Stimulated activated memory B cell treated with anti-CD40 and anti-IgM and Interleukin-4, amounts not matched to agents 10 μg/mL and 1 μg/mL and 100 μg/mL, for 72 hours (primary cell): ENCODE data around the gene BZW1.
"Not testable (repeated sequence)": the region's sequence is repeated elsewhere in the genome, so short reads cannot be mapped to it uniquely, and the experiment has no call there.

Experiments used
- ATAC-seq: fragments of 150-1000 bp; cut with Tn5 transposase; 2 replicates; pipeline ENCODE4 v1.10.0; 2021
- H3K27ac Mint-ChIP-seq: one replicate; pipeline ENCODE4 v1.8.0; 2022; ENCODE audit warnings: mild to moderate bottlenecking, mixed read lengths
- H3K27me3 Mint-ChIP-seq: one replicate; pipeline ENCODE4 v1.8.0; 2022; ENCODE audit warnings: mixed read lengths
- H3K36me3 Mint-ChIP-seq: one replicate; pipeline ENCODE4 v1.8.0; 2022; ENCODE audit warnings: mixed read lengths
- H3K4me1 Mint-ChIP-seq: one replicate; pipeline ENCODE4 v1.8.0; 2022; ENCODE audit warnings: mixed read lengths
- H3K4me3 Mint-ChIP-seq: one replicate; pipeline ENCODE4 v1.8.0; 2022; ENCODE audit warnings: mild to moderate bottlenecking, moderate library complexity, mixed read lengths
- H3K9me3 Mint-ChIP-seq: one replicate; pipeline ENCODE4 v1.8.0; 2022; ENCODE audit warnings: mixed read lengths

BZW1 gene

DNA sequence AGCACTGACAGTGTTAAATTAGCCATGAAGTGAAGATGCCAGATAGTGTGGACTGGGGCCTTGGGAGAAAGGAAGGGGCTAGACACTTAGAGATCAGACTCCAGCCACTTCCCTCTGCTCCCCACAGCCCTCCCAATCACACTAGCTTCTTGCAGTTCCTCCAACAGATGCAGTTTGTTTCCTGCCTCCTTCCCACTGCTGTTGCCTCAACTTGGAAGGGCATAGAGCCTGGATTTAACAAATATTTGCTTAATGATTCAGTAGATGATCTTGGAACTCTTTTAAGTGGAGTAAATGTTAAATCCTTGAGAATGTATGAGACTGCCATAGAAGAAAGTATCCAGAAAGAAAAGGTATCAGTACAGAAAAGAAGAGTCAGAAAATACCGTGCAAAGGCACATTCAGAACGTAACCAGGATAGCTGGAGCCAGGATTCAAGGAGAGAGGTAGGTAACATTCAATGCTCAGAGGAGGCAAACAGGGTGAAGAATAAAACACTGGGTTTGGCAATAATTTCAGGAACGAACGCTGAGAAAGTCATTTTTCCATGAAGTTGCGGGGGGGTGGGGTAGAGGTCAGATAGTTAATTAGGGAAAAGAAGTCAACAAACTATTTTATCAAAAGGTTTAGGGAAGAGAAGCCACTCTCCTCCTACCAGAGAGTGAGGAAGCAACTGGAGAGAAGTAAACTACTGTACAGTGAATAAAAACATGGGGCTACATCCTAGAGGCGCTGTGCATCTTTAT, 1.3 kb upstream of the BZW1 start:
- H3K4me1 Mint-ChIP-seq: peaks cover 32% of the 10 kb centered on the region
- no peaks in the 10 kb centered on the region for H3K27me3 Mint-ChIP-seq

DNA sequence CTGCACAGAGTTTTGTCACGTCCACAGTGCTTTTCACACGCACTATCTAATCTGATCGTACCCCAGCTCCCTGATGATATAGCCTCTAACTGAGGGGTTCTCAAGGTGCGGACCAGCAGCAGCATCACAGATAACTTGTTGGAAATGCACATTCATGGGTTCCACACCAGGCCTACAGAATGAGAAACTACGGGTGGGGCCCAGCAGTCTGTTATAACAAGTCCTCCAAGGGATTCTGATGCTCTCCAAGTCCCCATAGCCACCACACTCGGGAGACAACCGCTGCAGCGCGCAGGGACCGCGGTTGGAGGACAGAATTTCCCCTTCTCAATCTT, 745 bp upstream of the BZW1 start:
- no peaks in the 10 kb centered on the region for H3K27me3 Mint-ChIP-seq
- H3K4me3 Mint-ChIP-seq: peak overlapping the region; percentile 91
- peaks cover 22% of the 10 kb centered on the region for H3K36me3 Mint-ChIP-seq
- H3K9me3 Mint-ChIP-seq: no peaks in the 10 kb centered on the region
- peak overlapping the region; percentile 99 for H3K27ac Mint-ChIP-seq
- H3K4me1 Mint-ChIP-seq: peaks cover 35% of the 10 kb centered on the region
- no peak for ATAC-seq

More for the DNA sequence above, 1.3 kb upstream of the BZW1 start:
- Mint-ChIP-seq H3K4me3 (peak overlapping the region; percentile 91), H3K9me3 (no peaks in the 10 kb centered on the region), H3K27ac (peak overlapping the region; percentile 99), H3K36me3 (peaks cover 17% of the 10 kb centered on the region)
- no peak for ATAC-seq

DNA sequence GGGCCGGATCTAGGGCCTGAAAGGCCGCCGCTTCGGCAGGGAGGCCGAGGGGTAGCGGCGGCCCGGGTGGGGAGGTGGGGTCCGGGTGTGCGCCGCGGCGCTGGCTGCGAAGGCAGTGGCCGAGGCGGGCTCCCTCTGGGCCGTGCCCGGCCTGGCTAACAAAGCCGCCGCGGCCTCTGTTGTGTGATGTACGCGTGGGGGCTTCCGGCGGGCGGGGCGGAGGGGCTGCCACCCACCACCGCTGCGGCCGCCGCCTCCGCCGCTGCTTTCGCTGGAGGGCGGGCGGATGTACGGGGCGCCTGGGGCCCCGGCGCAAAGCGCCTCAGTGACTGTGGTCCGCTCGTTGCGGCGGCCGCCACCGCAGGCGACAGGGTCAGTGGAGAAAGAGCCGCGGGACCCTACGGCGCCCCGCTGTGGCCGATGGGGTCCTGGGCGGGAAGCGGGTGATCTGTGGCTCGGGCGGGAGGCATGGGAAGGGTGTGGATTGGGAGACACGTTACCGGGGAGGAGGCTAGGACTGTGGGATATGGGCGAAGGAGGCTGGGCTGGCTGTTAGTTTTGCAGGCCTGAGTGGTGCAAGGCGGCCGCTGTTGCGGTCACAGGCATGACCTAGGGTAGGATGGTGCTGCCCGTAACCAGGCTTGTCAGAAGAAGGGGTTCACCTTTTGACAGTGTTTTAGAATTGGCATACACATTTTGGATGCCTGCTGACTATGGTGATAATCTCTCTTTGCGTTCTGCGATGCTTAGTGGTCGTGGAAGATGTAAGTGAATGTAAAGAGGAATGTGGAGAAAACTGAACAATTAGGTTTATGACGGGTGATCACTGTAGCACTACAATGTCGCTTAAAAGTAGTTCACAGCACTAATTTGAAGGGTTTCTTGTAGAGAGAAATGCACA, 662 bp downstream of the BZW1 start:
- Mint-ChIP-seq H3K27ac (peak overlapping the region; percentile 99), H3K27me3 (no peaks in the 10 kb centered on the region), H3K36me3 (peaks cover 37% of the 10 kb centered on the region), H3K4me1 (peaks cover 35% of the 10 kb centered on the region), H3K9me3 (no peaks in the 10 kb centered on the region), H3K4me3 (peak overlapping the region; percentile 91)
- peak; percentile 68 for ATAC-seq

DNA sequence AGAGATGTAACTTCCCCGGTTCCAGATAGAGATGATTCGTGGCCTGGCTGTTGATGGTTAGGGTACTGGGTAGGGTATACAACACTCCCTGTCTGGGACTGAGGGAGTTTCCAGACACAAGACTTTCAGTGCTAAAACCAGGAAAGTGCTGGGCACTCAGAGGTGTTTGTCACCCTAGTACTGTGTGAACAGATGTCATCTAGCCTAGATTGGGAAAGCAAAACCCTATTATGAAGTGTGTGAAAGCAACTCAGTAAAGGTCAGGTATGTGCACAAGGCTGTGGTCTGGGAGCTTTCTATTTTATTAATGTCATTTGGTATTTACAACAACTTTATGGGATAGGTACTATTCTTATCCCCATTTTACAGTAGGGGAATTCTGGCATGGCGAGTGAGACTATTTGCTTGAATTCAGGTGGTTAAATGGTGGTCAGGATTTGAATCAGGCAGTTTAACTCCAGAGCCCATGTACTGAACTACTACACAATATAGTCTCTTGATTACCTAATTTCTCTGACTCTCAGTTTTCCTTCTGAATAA, 2.6 kb downstream of the BZW1 start:
- ATAC-seq: no peak
- H3K27ac Mint-ChIP-seq: peak overlapping the region; percentile 22
- peak overlapping the region; percentile 56 for H3K4me3 Mint-ChIP-seq
- H3K4me1 Mint-ChIP-seq: peaks cover 35% of the 10 kb centered on the region
- H3K27me3 Mint-ChIP-seq: no peaks in the 10 kb centered on the region
- H3K9me3 Mint-ChIP-seq: no peaks in the 10 kb centered on the region
- peaks cover 55% of the 10 kb centered on the region for H3K36me3 Mint-ChIP-seq

DNA sequence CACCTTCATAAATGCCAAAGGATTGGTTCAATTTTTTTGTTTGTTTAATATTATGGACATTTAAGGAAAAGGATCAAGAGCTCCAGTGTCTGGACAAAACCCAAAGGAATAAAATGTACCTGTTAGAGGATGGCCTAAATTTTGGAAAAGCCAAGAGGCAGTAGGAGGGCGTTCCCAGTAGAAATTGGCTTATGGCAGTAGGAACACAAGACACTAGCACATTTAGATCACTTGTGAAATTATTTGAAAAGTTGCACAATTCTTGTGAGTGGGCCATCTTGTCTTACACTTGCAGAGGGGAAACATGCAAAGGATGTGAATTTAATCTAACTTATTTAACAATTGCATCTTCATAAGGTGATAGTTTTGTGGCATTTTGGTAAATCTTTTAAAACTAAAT, 3.2 kb downstream of the BZW1 start:
- no peaks in the 10 kb centered on the region for H3K27me3 Mint-ChIP-seq
- H3K27ac Mint-ChIP-seq: peak overlapping the region; percentile 22
- peaks cover 35% of the 10 kb centered on the region for H3K4me1 Mint-ChIP-seq
- peaks cover 55% of the 10 kb centered on the region for H3K36me3 Mint-ChIP-seq
- H3K9me3 Mint-ChIP-seq: no peaks in the 10 kb centered on the region
- H3K4me3 Mint-ChIP-seq: peak overlapping the region; percentile 56
- no peak for ATAC-seq

DNA sequence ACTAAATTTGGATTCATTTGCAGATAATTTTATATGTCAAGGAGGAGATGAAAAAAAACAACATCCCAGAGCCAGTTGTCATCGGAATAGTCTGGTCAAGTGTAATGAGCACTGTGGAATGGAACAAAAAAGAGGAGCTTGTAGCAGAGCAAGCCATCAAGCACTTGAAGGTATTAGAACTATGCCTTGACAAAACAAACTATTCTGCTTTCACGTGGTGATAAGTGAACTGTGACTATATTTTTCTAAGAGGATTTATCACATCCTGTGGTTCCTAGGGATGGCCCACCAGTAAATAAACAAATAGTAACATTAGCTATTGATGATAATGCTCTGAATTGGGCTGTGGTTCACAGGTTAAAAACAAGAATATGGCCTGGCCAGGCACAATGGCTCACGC, 7.0 kb downstream of the BZW1 start:
- H3K36me3 Mint-ChIP-seq: peaks cover 74% of the 10 kb centered on the region
- H3K27me3 Mint-ChIP-seq, H3K9me3 Mint-ChIP-seq, H3K27ac Mint-ChIP-seq, ATAC-seq, H3K4me3 Mint-ChIP-seq: not testable (repeated sequence)
- H3K4me1 Mint-ChIP-seq: peaks cover 19% of the 10 kb centered on the region

DNA sequence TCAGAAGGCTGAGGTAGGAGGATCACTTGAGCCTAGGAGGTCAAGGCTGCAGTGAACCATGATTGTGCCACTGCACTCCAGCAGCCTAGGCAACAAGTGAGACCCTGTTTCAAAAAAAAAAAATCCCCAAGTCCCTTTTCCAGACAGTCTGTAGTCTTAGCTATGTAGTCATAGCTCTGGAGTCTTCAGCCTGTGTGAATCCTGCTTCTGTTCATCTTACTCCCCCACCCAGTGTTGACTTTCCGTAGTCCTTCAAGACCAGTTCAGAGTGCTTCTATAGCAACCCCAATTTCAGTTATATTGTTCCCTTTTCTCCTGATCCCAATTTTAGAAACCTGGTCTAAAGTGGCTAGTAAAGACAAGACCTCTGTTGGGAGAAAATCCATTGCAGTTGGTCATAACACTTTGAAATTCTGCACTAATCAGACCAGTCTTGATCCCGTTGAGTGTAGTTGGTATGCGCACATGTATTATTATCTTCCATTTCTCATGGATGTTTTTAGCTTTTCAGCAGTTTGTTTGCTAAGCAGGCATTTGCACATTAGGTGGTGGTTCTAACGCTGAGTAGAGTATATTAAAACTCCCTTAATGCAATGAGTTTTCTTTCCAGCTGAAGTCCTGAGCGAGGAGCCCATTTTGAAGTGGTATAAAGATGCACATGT, 9.0 kb downstream of the BZW1 start:
- ATAC-seq: no peak
- Mint-ChIP-seq H3K36me3 (peaks cover 60% of the 10 kb centered on the region), H3K27ac (no peak overlapping the region), H3K9me3 (no peaks in the 10 kb centered on the region), H3K4me3 (no peak overlapping the region), H3K27me3 (no peaks in the 10 kb centered on the region), H3K4me1 (peaks cover under 1% of the 10 kb centered on the region)

DNA sequence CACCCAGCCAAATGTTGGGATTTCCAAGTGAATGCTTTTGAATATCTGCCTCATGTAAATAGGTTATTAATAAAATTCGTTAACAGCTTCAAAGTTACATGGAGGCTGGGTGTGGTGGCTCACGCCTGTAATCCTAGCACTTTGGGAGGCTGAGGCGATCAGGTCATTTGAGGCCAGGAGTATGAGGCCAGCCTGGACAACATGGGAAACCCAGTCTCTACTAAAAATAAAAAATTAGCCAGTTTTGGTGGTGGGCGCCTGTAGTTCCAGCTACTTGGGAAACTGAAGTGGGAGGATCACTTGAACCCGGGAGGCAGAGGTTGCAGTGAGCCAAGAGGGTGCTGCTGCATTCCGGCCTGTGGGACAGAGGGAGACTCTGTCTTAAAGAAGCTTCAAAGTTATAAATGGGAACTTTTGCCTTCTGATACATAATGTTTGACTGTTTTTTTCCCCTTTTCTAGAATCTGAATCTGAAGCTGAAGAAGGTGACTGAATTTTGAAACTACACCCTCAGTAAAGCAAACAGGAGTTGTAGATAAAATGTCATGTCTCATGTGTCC, 10.1 kb downstream of the BZW1 start:
- no peaks in the 10 kb centered on the region for H3K4me1 Mint-ChIP-seq
- H3K4me3 Mint-ChIP-seq: no peak overlapping the region
- H3K36me3 Mint-ChIP-seq: peaks cover 50% of the 10 kb centered on the region
- ATAC-seq: no peak
- no peaks in the 10 kb centered on the region for H3K27me3 Mint-ChIP-seq
- no peak overlapping the region for H3K27ac Mint-ChIP-seq
- H3K9me3 Mint-ChIP-seq: no peaks in the 10 kb centered on the region

DNA sequence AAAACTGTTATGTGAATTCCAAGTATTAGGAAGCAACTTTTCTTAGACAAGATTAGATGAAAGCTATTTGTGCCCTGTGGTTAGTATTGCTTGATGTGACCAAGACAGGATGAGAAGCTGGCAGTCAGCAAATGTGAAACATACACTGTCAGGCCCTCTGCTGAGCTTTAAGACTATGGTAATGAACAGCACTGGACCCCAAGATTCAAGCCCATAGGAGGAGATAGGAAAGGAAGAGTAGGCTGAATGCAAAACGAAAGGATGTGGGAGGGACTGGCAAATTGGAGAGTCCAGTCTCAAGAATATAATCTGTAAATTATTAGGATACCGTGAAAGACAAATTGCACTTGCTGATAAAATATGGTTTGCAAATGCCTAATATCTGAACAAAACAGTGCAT, 16.4 kb downstream of the BZW1 start:
- H3K9me3 Mint-ChIP-seq: no peaks in the 10 kb centered on the region
- no peak overlapping the region for H3K27ac Mint-ChIP-seq
- H3K27me3 Mint-ChIP-seq: no peaks in the 10 kb centered on the region
- no peak for ATAC-seq
- no peak overlapping the region for H3K4me3 Mint-ChIP-seq
- peaks cover 22% of the 10 kb centered on the region for H3K36me3 Mint-ChIP-seq
- H3K4me1 Mint-ChIP-seq: no peaks in the 10 kb centered on the region

DNA sequence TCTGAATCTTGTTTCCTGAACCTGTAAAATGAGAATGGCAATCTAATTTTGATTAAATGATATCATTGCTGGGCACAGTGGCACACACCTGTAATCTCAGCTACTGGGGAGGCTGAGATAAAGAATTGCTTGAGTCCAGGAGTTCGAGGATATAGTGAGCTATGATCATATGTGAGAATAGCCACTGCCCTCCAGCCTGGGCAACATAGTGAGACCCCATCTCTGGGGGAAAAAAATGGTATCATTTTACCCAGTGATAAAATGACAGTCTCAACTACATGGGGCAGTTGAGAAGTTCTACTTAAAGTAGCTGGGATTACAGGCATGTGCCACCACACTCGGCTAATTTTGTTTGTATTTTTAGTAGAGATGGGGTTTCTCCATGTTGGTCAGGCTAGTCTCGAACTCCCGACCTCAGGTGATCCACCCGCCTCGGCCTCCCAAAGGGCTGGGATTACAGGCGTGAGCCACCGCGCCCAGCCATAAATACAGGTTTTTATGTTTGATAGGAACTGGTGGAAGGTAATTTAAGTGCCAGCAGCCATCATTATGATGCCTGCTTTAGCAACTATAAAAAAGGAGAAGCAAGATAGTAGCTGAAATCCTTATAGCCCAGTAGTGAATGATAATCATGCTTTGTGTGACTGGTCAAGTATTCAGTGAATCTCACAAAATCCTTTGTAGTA, 17.0 kb downstream of the BZW1 start:
- Mint-ChIP-seq H3K36me3 (peaks cover 22% of the 10 kb centered on the region), H3K4me3 (no peak overlapping the region), H3K9me3 (no peaks in the 10 kb centered on the region), H3K27ac (no peak overlapping the region), H3K4me1 (no peaks in the 10 kb centered on the region), H3K27me3 (no peaks in the 10 kb centered on the region)
- ATAC-seq: no peak

DNA sequence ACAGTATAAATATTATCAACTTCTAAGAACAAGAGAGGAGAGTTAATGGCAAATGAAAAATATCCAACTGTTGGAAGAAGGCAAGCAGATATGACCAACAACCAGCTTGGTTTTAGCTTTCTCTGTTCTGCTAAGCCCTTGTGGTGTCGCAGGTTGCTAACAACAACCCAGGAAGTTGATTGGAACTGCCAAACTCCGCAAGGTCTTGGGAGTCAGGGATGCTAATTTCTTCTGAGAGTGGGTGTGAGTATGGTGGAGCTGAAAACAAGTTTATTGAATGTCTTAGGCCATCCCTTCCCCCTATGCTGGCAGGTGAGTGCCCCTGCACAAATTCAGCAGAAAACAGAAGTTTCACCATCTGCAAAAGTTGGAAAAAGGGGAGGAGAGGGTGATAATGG, 17.5 kb downstream of the BZW1 start:
- no peaks in the 10 kb centered on the region for H3K9me3 Mint-ChIP-seq
- H3K4me1 Mint-ChIP-seq: no peaks in the 10 kb centered on the region
- ATAC-seq: no peak
- no peak overlapping the region for H3K27ac Mint-ChIP-seq
- no peaks in the 10 kb centered on the region for H3K27me3 Mint-ChIP-seq
- H3K4me3 Mint-ChIP-seq: no peak overlapping the region
- H3K36me3 Mint-ChIP-seq: peaks cover 22% of the 10 kb centered on the region

DNA sequence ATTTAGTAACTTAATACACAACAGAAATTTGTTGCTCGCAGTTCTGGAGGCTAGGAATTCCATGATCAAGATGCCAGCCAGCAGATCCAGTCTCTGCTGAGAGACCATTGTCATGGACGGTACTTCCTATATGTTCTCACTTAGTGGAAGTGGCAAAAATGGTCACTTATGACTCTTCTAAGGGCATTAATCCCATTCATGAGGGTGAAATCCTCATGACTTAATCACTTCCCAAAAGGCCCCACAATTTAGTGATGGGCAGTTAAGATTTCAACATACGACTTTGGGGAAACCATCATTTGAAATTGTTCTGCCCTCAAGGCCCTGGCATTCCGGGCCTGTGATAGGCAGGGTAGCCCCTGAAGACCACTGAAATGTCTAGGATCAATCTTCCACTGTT, 23.0 kb downstream of the BZW1 start:
- H3K4me3 Mint-ChIP-seq: no peak overlapping the region
- ATAC-seq: no peak
- H3K27ac Mint-ChIP-seq: no peak overlapping the region
- no peaks in the 10 kb centered on the region for H3K4me1 Mint-ChIP-seq
- peaks cover 1% of the 10 kb centered on the region for H3K36me3 Mint-ChIP-seq
- no peaks in the 10 kb centered on the region for H3K27me3 Mint-ChIP-seq
- peaks cover 2% of the 10 kb centered on the region for H3K9me3 Mint-ChIP-seq

DNA sequence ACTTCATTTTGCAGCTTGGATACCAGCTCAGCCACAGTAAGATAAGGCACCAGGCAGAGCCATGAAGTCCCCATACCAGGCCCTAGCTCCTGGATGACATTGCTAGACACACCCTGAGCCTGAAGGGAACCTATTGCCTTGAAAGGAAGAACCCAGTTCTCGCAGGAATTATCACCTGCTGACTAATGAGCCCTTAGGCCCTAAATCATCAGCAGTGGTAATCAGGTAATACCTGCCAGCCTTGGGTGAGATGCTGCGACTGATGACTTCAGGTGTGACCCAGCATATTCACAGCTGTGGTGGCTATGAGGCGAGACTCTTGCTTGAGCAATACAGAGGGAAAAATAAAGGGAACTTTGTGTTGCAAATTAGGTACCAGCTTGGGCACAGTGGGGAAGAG, 27.8 kb downstream of the BZW1 start:
- no peak for ATAC-seq
- peaks cover 2% of the 10 kb centered on the region for H3K9me3 Mint-ChIP-seq
- H3K4me3 Mint-ChIP-seq: no peak overlapping the region
- H3K27ac Mint-ChIP-seq: no peak overlapping the region
- H3K4me1 Mint-ChIP-seq: no peaks in the 10 kb centered on the region
- H3K36me3 Mint-ChIP-seq: no peaks in the 10 kb centered on the region
- H3K27me3 Mint-ChIP-seq: no peaks in the 10 kb centered on the region

DNA sequence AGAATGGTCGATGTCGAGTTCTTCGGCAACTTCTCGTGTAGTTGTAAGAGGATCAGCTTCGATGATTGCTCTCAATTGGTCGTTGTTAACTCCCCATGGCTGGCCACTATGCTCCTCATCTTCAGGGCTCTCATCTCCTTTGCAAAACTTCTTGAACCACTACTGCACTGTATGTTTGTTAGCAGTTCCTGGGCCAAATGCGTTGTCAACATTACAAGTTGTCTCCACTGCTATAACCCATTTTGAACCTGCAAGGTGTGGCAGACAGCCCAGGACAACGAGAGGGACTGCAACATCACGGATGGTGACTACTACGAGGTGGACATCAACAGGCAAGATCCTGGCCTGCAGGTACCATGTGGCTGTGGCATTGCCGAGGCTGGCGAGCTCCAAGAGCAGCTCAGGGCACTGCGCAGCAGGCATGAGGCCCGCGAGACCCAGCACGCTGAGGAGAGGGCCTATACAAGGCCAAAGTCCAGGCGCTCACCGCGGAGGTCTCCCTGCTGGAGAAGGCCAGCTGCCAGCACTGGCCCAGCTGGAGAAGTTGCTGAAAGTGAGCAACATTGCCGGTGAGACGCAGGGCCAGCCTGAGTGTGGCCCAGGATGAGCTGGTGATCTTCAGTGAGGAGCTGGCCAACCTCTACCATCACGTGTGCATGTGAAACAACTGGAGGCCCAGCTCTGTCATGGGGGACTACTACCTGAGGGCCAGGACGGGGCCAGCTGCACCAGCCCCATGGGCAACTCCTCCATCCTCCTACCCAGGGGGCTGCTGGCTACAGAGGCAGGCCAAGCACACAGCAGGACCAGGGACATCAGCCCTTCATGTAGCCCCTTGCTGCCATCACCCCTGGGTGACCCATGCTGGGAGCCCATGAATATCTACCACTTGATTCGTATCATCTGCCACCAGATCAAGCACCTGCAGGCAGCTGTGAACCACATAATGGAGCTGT, 32.6 kb downstream of the BZW1 start:
- no peak overlapping the region for H3K4me3 Mint-ChIP-seq
- no peak overlapping the region for H3K27ac Mint-ChIP-seq
- H3K27me3 Mint-ChIP-seq: no peaks in the 10 kb centered on the region
- H3K9me3 Mint-ChIP-seq: no peaks in the 10 kb centered on the region
- ATAC-seq: peak; percentile 14
- no peaks in the 10 kb centered on the region for H3K36me3 Mint-ChIP-seq
- no peaks in the 10 kb centered on the region for H3K4me1 Mint-ChIP-seq
